H1 (cell line): ENCODE data around the gene SLK. TPM values are rescaled to one million over a fixed set of nuclear protein-coding genes. Genes with fewer than 3 reads are reported as not detected.

Experiments used
- CTCF ChIA-PET: fragments of 300-600 bp; sonication (Branson Sonifier 250); formaldehyde crosslinking; loops from one replicate; lab custom pipeline; 2021; ENCODE audit not compliant: partially characterized antibody; lab: Charles Lee
- POLR2A ChIA-PET: fragments of 300-600 bp; sonication (Branson Sonifier 250); formaldehyde crosslinking; loops from one replicate; lab custom pipeline; 2021; ENCODE audit warnings: inconsistent platforms; ENCODE audit not compliant: partially characterized antibody; lab: Charles Lee
- DNase-seq, 2 experiments: peaks; one replicate each; pipeline versions ENCODE4 v3.0.0 to v3.0.0-alpha.2; 2010 to 2022; ENCODE audit warnings: low spot score in 2 of 2, low read depth in 1 of 2, mixed read lengths in 1 of 2
- FAIRE-seq: peaks from 2 replicates; lab custom pipeline; 2011; peaks lifted over from hg19 to GRCh38; lab: Jason Lieb, UNC
- H2AFZ ChIP-seq: 2 replicates; pipeline ENCODE4 v1.8.1; 2012; ENCODE audit warnings: low read length, inconsistent platforms
- H2AK5ac ChIP-seq: 2 replicates; pipeline ENCODE4 v1.6.1; 2013; ENCODE audit warnings: low read depth, low read length
- H2BK120ac ChIP-seq: replicated peaks from 2 replicates; pipeline ENCODE3; 2013; ENCODE audit warnings: low read depth, low read length, inconsistent platforms
- H2BK12ac ChIP-seq: 2 replicates; pipeline ENCODE4 v1.6.1; 2013; ENCODE audit warnings: low read depth, low read length
- H2BK15ac ChIP-seq: 2 replicates; pipeline ENCODE4 v1.6.1; 2013; ENCODE audit warnings: low read length
- H2BK20ac ChIP-seq: 2 replicates; pipeline ENCODE4 v1.6.1; 2013; ENCODE audit warnings: low read length
- H2BK5ac ChIP-seq: 2 replicates; pipeline ENCODE4 v1.6.1; 2013; ENCODE audit warnings: low read depth, low read length
- H3K14ac ChIP-seq: 2 replicates; pipeline ENCODE4 v1.6.1; 2013; ENCODE audit warnings: inconsistent platforms; ENCODE audit not compliant: insufficient read length
- H3K18ac ChIP-seq: 2 replicates; pipeline ENCODE4 v1.6.1; 2013; ENCODE audit warnings: low read length; ENCODE audit errors: extremely low read depth
- H3K23ac ChIP-seq: 2 replicates; pipeline ENCODE4 v1.6.1; 2013; ENCODE audit warnings: inconsistent platforms; ENCODE audit not compliant: insufficient read length
- H3K23me2 ChIP-seq: 2 replicates; pipeline ENCODE4 v1.6.1; 2013; ENCODE audit warnings: low read depth, low read length
- H3K27ac ChIP-seq: 2 replicates; pipeline ENCODE4 v1.6.1; 2011; ENCODE audit warnings: low read depth, low read length, inconsistent platforms
- H3K27me3 ChIP-seq, 4 experiments: replicated peaks in 1 of 4; 1 replicate in 1 of 4; 2 replicates in 3 of 4; pipeline versions ENCODE4 v1.6.1 to v1.8.1; 2011 to 2013; ENCODE audit warnings: low read length in 3 of 4, mild to moderate bottlenecking in 3 of 4, inconsistent platforms in 2 of 4, mixed read lengths in 2 of 4, moderate library complexity in 1 of 4; ENCODE audit not compliant: control insufficient read depth in 3 of 4, insufficient read depth in 3 of 4; ENCODE audit errors: extremely low read depth in 1 of 4
- H3K36me3 ChIP-seq, 4 experiments: 2 replicates each; pipeline versions ENCODE4 v1.6.1 to v1.8.1; 2011 to 2013; ENCODE audit warnings: mild to moderate bottlenecking in 4 of 4, low read length in 3 of 4, moderate library complexity in 2 of 4, control low read depth in 1 of 4, inconsistent platforms in 1 of 4; ENCODE audit not compliant: insufficient read depth in 4 of 4, control insufficient read depth in 2 of 4
- H3K4ac ChIP-seq: replicated peaks from 2 replicates; pipeline ENCODE3; 2013; ENCODE audit warnings: low read length, low read depth, mixed read lengths, inconsistent platforms; ENCODE audit not compliant: insufficient read length
- H3K4me1 ChIP-seq, 4 experiments: replicated peaks in 1 of 4; 1 replicate in 1 of 4; 2 replicates in 3 of 4; pipeline versions ENCODE4 v1.6.1 to v1.8.1; 2011 to 2013; ENCODE audit warnings: low read length in 3 of 4, inconsistent platforms in 2 of 4, mixed read lengths in 1 of 4; ENCODE audit not compliant: insufficient read depth in 4 of 4, control insufficient read depth in 3 of 4
- H3K4me2 ChIP-seq, 2 experiments: 2 replicates each; pipeline versions ENCODE4 v1.6.1 to v1.8.1; 2011 to 2013; ENCODE audit warnings: low read depth in 2 of 2, low read length in 2 of 2, control low read depth in 1 of 2, inconsistent platforms in 1 of 2, mild to moderate bottlenecking in 1 of 2; ENCODE audit not compliant: insufficient read depth in 1 of 2
- H3K4me3 ChIP-seq, 4 experiments: fragments of 200-600, 300-600 bp in 1 of 4; sonication (generic), shearing (Covaris generic), sonication (Bioruptor Twin) in 1 of 4; 2 replicates each; pipeline versions ENCODE4 v1.5.1 to v1.8.1; 2011 to 2016; ENCODE audit warnings: low read length in 4 of 4, low read depth in 3 of 4, control low read depth in 2 of 4, inconsistent platforms in 2 of 4, mild to moderate bottlenecking in 2 of 4, mixed read lengths in 1 of 4, moderate library complexity in 1 of 4; ENCODE audit not compliant: insufficient read depth in 2 of 4; ENCODE audit errors: extremely low read depth in 1 of 4
- H3K56ac ChIP-seq: replicated peaks from 2 replicates; pipeline ENCODE3; 2013; ENCODE audit warnings: low read depth, mild to moderate bottlenecking, mixed read lengths, low read length, inconsistent platforms; ENCODE audit not compliant: insufficient read length
- H3K79me1 ChIP-seq: 2 replicates; pipeline ENCODE4 v1.6.1; 2013; ENCODE audit warnings: low read depth, low read length, control low read depth
- H3K79me2 ChIP-seq, 2 experiments: 2 replicates each; pipeline versions ENCODE4 v1.6.1 to v1.8.1; 2012 to 2013; ENCODE audit warnings: low read length in 2 of 2, mild to moderate bottlenecking in 2 of 2, inconsistent platforms in 1 of 2; ENCODE audit not compliant: insufficient read depth in 2 of 2, control insufficient read depth in 1 of 2
- H3K9ac ChIP-seq, 4 experiments: replicated peaks in 1 of 4; 1 replicate in 1 of 4; 2 replicates in 3 of 4; pipeline versions ENCODE4 v1.6.1 to v1.8.1; 2011 to 2013; ENCODE audit warnings: low read depth in 3 of 4, low read length in 3 of 4, control low read depth in 2 of 4, mild to moderate bottlenecking in 2 of 4, moderate library complexity in 2 of 4, inconsistent platforms in 1 of 4; ENCODE audit errors: extremely low read depth in 1 of 4
- H3K9me3 ChIP-seq, 2 experiments: 2 replicates each; pipeline versions ENCODE4 v1.6.1 to v1.8.1; 2012 to 2013; ENCODE audit warnings: mild to moderate bottlenecking in 2 of 2, moderate library complexity in 2 of 2, control low read depth in 1 of 2, inconsistent platforms in 1 of 2, low read depth in 1 of 2, low read length in 1 of 2, mixed read lengths in 1 of 2; ENCODE audit not compliant: insufficient read depth in 2 of 2
- H4K20me1 ChIP-seq, 2 experiments: replicated peaks in 1 of 2; 2 replicates each; pipeline versions ENCODE3 to v1.8.1; 2011 to 2013; ENCODE audit warnings: inconsistent platforms in 2 of 2, low read length in 2 of 2, mild to moderate bottlenecking in 1 of 2; ENCODE audit not compliant: insufficient read depth in 2 of 2, control insufficient read depth in 1 of 2
- H4K5ac ChIP-seq: 2 replicates; pipeline ENCODE4 v1.6.1; 2013; ENCODE audit warnings: low read length, low read depth, mixed read lengths, inconsistent platforms; ENCODE audit not compliant: insufficient read length
- H4K8ac ChIP-seq: 2 replicates; pipeline ENCODE4 v1.8.0; 2013; ENCODE audit warnings: mild to moderate bottlenecking, moderate library complexity, low read length, inconsistent platforms; ENCODE audit not compliant: insufficient read depth; ENCODE audit errors: extremely low read depth
- H4K91ac ChIP-seq: replicated peaks from 2 replicates; pipeline ENCODE3; 2013; ENCODE audit warnings: low read length, mixed read lengths, inconsistent platforms; ENCODE audit not compliant: insufficient read length
- BRCA1 ChIP-seq: IDR thresholded peaks from 2 replicates; pipeline ENCODE4 v1.6.1; 2012; ENCODE audit warnings: low read depth, low read length, improper control_type of control experiment
- CBX8 ChIP-seq: fragments of 300-800, 300-1000 bp; sonication (generic); IDR thresholded peaks from 2 replicates; pipeline ENCODE4 v1.7.1; 2016; ENCODE audit warnings: low read depth, low read length, borderline replicate concordance
- EZH2 ChIP-seq: fragments of 200-600 bp; sonication (generic); IDR thresholded peaks from 2 replicates; pipeline ENCODE4 v1.7.1; 2012; ENCODE audit warnings: low read depth, mild to moderate bottlenecking, moderate library complexity, low read length, inconsistent platforms; ENCODE audit not compliant: severe bottlenecking
- FOSL1 ChIP-seq: IDR thresholded peaks from 2 replicates; pipeline ENCODE4 v1.6.1; 2011; ENCODE audit warnings: mild to moderate bottlenecking, low read depth, low read length, moderate library complexity; ENCODE audit not compliant: insufficient read depth
- GABPA ChIP-seq: IDR thresholded peaks from 2 replicates; pipeline ENCODE4 v1.6.1; 2011; ENCODE audit warnings: mild to moderate bottlenecking, low read length, moderate library complexity, borderline replicate concordance; ENCODE audit not compliant: insufficient read depth
- JUND ChIP-seq: IDR thresholded peaks from 2 replicates; pipeline ENCODE4 v1.6.1; 2011; ENCODE audit warnings: mild to moderate bottlenecking, improper control_type of control experiment, low read length
- KDM4A ChIP-seq: IDR thresholded peaks from one replicate; pipeline ENCODE4 v1.7.1; 2012; ENCODE audit warnings: low read depth, mild to moderate bottlenecking, moderate library complexity, low read length, inconsistent platforms; ENCODE audit not compliant: severe bottlenecking
- NANOG ChIP-seq: IDR thresholded peaks from 2 replicates; pipeline ENCODE4 v1.6.1; 2011; ENCODE audit warnings: low read length, low read depth, mild to moderate bottlenecking, inconsistent platforms; ENCODE audit not compliant: insufficient read depth, poor library complexity, severe bottlenecking
- POU5F1 ChIP-seq: IDR thresholded peaks from 2 replicates; pipeline ENCODE4 v1.6.1; 2011; ENCODE audit warnings: low read depth, mild to moderate bottlenecking, low read length, moderate library complexity
- YY1 ChIP-seq: IDR thresholded peaks from 2 replicates; pipeline ENCODE4 v1.6.1; 2011; ENCODE audit warnings: low read depth, mild to moderate bottlenecking, low read length
- WGBS, 2 experiments: shearing (Covaris generic) in 1 of 2; methylation state at CpG; one replicate each; pipeline versions ENCODE4 v1.1.6 to v1.1.7; 2013 to 2015; ENCODE audit warnings: low lambda C conversion rate in 2 of 2, mixed read lengths in 2 of 2, inconsistent platforms in 1 of 2, low coverage in 1 of 2, missing lambda C conversion rate in 1 of 2; ENCODE audit not compliant: insufficient replicate concordance in 2 of 2, insufficient coverage in 1 of 2, insufficient read length in 1 of 2; ENCODE audit errors: extremely low coverage in 1 of 2, missing lambda C conversion rate in 1 of 2; 5-methylcytosine and 5-hydroxymethylcytosine counted together
- polyA plus RNA-seq, 7 experiments: library from polyadenylated mRNA; depleted of rRNA in 3 of 7; stranded (reverse) in 5 of 7; unstranded in 2 of 7; fragments of >200 nt in 5 of 7; fragments of 200-250 nt in 2 of 7; gene quantifications; 1 replicate in 5 of 7; 2 replicates in 1 of 7; 4 replicates in 1 of 7; pipeline versions ENCODE4 v1.2.1 to v1.2.3, GENCODE V29; 2011 to 2013; ENCODE audit warnings: missing spikeins in 2 of 7, mixed read lengths in 2 of 7
- total RNA-seq: library from RNA; stranded (reverse); fragmentation: NEBNext Ultra II Directional; extraction: Animal tissue kit (Norgen Biotek cat#: 25700); gene quantifications from 2 replicates; pipeline ENCODE4 v1.2.1, GENCODE V29; 2021
- TF ChIP-seq, protein P1 (sequence below): IDR thresholded peaks from 2 replicates; pipeline ENCODE4 v1.6.1; 2012; ENCODE audit warnings: inconsistent platforms
- TF ChIP-seq, protein P2 (sequence below): IDR thresholded peaks from 2 replicates; pipeline ENCODE4 v1.6.1; 2011; ENCODE audit warnings: low read depth, mild to moderate bottlenecking, low read length; ENCODE audit not compliant: insufficient read depth

SLK gene
- total and polyA plus RNA-seq, 2 of the 8 experiments (the other 6 are each of a cell fraction or from before 2014, with no cell fraction given) = 2.7 to 18.3 TPM

DNA sequence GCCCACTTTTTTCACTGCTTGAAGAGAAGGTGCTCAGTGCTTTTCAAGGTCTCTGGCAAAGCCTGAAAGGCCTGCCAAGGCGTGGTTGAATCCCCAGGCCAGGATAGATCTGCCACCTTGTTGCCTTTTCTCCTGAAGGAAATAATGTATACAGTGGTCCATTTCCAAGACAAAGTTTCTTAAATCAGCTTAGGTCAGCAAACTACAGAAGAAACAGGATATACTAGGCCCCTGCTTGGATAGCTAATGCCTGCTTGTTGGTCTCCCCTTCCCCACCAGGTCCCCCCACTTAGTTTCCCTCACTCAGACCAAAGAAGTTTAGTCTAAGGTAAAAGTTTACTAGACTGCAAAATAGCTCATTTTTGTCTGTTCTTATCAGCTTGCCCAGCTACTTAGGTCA, 98.8 kb downstream of the SLK start:
- 95% methylated on average over 1 of the region's 1 CpG; no CpG with 5 or more reads in 1 of the 2 experiments for WGBS, 2 experiments
- no peaks in the 10 kb centered on the region for H3K79me1 ChIP-seq
- H4K5ac ChIP-seq = no peak overlapping the region
- H2BK15ac ChIP-seq = no peak overlapping the region
- H3K4me3 ChIP-seq = no peak overlapping the region
- no peak overlapping the region for H4K8ac ChIP-seq
- FAIRE-seq = no peak
- 0 out of 2 replicates have a peak overlapping the region, but pooled peaks have one; percentile 13 for H2BK20ac ChIP-seq
- ChIA-PET POLR2A (interaction anchor here (0.7 to 2.4 kb wide), 2 partner anchors 20 to 56 kb away, joined by 3 to 12 read pairs; partner anchors contain the start of gene SFR1), CTCF (interaction anchor here (0.8 to 5.5 kb wide), 2 partner anchors 10 to 208 kb away, joined by 3 to 35 read pairs; no protein-coding TSS in a partner anchor)
- H3K9ac ChIP-seq = no peak overlapping the region
- no peak overlapping the region for H3K56ac ChIP-seq
- H2BK5ac ChIP-seq = no peak overlapping the region
- DNase-seq = no peak
- H3K18ac ChIP-seq = 0 out of 2 replicates have a peak overlapping the region, but pooled peaks have one; percentile 40
- H3K27ac ChIP-seq = no peak overlapping the region
- H4K91ac ChIP-seq = peak overlapping the region; percentile 22
- no peak overlapping the region for H3K4me2 ChIP-seq
- no peak overlapping the region for H3K14ac ChIP-seq
- no peak overlapping the region for H2AFZ ChIP-seq
- H2BK12ac ChIP-seq = no peak overlapping the region
- H2AK5ac ChIP-seq = no peak overlapping the region; the same call in 1 of the 2 replicates
- H3K9me3 ChIP-seq = no peaks in the 10 kb centered on the region
- H3K23ac ChIP-seq = no peak overlapping the region
- peaks cover 0 to 2% (median 0%) of the 10 kb centered on the region in 4 experiments; a peak in 1 of 7 replicates for H3K27me3 ChIP-seq
- H2BK120ac ChIP-seq = no peak overlapping the region
- H3K23me2 ChIP-seq = no peaks in the 10 kb centered on the region
- H3K4ac ChIP-seq = no peak overlapping the region
- H3K36me3 ChIP-seq = no peaks in the 10 kb centered on the region
- H4K20me1 ChIP-seq = no peaks in the 10 kb centered on the region
- H3K4me1 ChIP-seq = peaks cover 2 to 16% (median 8%) of the 10 kb centered on the region in 4 experiments; a peak in 6 of 7 replicates
- no peaks in the 10 kb centered on the region for H3K79me2 ChIP-seq
- TF ChIP-seq EZH2 (no peak), BRCA1 (no peak), CBX8 (no peak), JUND (no peak), YY1 (no peak), GABPA (no peak), KDM4A (no peak), POU5F1 (no peak), NANOG (no peak), FOSL1 (no peak)
- TF ChIP-seq, protein P1, sequence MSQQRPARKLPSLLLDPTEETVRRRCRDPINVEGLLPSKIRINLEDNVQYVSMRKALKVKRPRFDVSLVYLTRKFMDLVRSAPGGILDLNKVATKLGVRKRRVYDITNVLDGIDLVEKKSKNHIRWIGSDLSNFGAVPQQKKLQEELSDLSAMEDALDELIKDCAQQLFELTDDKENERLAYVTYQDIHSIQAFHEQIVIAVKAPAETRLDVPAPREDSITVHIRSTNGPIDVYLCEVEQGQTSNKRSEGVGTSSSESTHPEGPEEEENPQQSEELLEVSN = no peak
- TF ChIP-seq, protein P2, sequence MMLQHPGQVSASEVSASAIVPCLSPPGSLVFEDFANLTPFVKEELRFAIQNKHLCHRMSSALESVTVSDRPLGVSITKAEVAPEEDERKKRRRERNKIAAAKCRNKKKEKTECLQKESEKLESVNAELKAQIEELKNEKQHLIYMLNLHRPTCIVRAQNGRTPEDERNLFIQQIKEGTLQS = no peak
